ENCODE results near the gene SSH3.

SSH3 gene

GRCh38 chr11:67295846-67296245 lies 7.5 kb upstream of the SSH3 start:
- no peak for DNase-seq

DNA sequence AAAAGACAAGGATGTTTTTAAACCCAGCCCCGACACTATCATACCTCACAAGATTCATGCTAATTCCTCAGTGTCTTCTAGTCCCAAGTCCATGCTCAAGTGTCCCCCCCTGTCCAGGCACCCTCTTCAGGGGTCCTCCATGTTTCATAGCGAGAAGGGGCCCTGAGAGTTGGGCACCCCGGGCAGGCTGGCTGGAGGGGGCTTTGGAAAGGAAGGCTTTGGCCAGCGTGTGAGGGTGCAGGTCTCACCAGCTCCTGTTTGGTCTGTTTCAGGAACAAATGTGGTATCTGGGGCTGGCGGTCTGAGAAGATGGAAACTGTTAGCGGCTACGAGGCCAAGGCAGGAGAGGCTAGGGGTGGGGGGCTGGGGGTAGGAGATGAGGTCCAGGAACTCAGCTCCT lies 4.5 kb upstream of the SSH3 start:
- no peak for DNase-seq

GRCh38 chr11:67299471-67300191 lies 3.7 kb upstream of the SSH3 start:
- no peak for DNase-seq

GRCh38 chr11:67300256-67300755 lies 3.0 kb upstream of the SSH3 start:
- no peak for DNase-seq

GRCh38 chr11:67300756-67301312 lies 2.5 kb upstream of the SSH3 start:
- DNase-seq, result no peak

DNA sequence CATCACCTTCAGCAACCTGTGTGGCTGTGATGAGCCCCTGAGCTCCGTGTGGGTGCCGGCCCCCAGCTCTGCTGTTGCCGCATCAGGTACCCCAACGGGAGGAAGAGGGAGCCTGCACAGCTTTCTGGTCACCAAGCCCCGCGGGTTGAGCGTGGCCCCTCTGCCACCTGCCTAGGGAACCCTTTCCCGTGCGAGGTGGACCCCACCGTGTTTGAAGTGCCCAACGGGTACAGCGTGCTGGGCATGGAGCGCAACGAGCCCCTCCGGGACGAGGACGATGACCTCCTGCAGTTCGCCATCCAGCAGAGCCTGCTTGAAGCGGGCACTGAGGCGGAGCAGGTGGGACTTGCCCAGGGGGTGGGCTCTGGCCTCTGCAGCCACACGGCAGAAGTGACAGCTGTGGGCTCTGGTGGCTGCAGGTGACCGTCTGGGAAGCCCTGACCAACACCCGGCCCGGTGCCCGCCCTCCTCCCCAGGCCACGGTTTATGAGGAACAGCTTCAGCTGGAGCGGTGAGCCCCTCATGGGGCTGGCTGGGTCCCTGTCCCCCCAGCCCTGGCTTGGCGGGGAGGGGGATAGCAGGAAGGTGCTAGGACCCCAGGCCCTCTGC lies 1.9 kb upstream of the SSH3 start:
- DNase-seq, result no peak

DNA sequence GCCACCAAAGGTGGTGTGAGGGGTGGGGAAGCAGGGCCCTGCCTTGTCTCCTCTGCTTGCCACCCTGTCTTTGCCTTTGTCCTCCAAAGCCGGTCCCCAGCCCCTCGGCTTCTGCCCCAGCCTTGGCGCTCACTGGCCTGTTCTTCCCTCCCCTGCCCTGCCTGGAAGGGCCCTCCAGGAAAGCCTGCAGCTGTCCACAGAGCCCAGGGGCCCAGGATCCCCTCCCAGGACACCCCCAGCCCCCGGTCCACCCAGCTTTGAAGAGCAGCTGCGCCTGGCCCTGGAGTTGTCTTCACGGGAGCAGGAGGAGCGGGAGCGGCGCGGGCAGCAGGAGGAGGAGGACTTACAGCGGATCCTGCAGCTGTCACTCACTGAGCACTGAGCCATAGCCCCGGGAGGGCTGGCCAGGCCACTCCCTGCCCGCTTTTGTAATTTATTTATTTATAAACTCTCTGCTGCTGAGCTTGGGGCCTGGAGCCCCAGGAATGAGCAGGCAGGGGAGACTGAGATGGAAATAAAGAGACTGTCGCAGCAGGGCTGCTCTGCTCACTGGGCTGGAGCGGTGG lies 1.3 kb upstream of the SSH3 start:
- no peak for DNase-seq

DNA sequence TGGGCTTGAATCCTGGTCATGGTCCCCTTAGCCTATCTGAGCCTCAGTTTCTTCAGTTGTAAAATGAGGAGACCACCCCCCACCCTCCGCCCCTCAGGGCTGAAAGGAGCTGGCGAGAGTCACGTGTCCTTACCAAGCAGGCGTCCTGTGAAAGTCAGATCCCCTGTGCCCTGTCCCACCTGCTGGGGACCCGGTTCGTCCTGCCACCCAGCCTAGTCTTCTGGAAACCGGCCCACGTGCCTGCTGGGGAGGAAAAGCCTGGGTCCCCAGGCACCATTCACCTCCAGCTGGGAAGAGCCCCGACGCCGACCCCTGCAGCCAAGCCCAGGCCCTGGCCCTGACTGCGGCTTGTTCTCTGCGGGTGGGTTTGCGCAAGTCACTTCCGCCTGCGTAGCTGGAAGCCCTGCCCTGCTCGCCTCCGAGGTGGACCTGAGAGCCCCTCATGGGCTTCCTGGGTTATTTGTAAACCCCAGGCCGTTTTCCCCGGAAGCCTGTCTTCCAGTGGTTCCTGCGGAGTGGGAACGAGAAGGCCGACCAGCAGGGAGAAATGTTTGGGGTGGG lies 679 bp upstream of the SSH3 start:
- no peak for DNase-seq

GRCh38 chr11:67303835-67304411 lies 593 bp downstream of the SSH3 start:
- DNase-seq, result no peak

- DNase-seq, result no peak
Observed at GRCh38 chr11:67304511-67305113, 1.3 kb downstream of the SSH3 start.

DNA sequence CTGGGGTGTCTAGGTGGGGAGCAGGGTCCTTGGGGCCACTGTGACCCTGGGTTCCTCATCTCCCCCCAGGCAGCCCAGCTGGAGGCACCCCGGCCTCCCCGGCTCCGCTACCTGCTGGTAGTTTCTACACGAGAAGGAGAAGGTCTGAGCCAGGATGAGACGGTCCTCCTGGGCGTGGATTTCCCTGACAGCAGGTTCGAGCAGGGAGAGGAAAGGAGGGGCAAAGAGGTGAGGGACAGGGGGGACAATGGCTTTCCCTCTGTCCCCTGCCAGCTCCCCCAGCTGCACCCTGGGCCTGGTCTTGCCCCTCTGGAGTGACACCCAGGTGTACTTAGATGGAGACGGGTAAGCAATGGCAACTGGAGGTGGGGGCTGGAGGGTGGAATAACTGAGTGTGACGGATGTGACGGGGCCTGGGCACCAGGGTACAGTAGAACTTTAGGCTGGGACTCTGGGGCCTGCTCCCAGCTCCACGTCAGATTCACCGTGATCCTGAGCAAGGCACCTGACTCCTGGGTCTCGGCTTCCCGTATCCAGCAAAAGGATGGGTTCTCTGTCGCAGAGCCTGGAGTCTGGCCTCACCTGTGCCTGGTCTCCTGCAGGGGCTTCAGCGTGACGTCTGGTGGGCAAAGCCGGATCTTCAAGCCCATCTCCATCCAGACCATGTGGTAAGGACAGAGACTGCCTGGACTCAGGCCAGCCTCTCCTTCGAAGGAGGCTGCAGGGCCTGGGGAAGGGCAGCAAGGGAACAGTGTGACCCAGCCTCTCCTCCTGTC lies 3.6 kb downstream of the SSH3 start:
- DNase-seq, result no peak

GRCh38 chr11:67307545-67308001 lies 4.2 kb downstream of the SSH3 start:
- no peak for DNase-seq

DNA sequence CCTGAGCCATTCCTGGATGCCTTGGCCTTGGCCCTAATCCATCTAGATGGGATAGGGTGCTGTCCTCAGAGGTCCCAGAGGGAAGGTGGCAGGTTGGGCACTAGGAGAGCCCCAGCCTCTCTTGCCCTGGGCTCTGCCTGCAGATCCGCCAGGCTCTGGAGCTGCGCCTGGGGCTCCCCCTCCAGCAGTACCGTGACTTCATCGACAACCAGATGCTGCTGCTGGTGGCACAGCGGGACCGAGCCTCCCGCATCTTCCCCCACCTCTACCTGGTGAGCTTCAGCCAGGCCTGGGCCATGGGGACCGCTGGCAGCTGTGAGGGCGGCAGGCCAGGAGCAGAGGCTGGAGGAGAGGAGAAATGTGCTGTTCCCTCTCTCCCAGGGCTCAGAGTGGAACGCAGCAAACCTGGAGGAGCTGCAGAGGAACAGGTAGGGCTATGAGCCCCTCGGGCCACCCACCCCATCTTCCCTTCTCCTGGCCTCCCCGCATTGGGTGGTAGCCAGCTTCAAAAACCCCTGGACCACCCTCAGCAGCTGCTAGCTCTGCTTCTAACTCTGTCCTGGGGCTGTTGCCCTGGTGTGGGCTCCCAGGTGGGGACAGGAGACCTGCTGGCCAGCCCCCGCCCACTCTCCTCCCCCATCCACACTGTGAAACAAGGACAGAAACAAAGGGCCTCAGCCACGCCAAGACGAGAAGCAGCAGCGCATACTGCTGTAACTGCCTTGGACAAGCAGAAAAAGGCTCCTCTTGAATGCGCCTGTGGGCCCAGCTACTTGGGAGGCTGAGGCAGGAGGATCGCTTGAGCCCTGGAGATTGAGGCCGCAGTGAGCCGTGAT lies 4.9 kb downstream of the SSH3 start:
- DNase-seq, result no peak

DNA sequence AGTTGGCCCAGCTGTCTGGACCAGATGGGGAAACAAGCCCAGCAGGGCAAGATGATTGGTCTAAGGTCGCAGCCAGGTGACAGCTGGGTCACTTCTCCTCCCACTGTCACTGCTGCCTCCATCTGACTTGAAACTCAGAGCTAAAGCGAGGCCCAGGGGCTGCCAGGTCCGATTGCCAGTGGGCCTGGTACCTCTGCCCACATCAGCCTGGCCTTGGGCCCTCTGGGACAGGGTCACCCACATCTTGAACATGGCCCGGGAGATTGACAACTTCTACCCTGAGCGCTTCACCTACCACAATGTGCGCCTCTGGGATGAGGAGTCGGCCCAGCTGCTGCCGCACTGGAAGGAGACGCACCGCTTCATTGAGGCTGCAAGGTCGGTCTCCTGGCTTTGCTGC lies 5.8 kb downstream of the SSH3 start:
- no peak for DNase-seq

GRCh38 chr11:67309661-67310061 lies 6.3 kb downstream of the SSH3 start:
- DNase-seq, result no peak

DNA sequence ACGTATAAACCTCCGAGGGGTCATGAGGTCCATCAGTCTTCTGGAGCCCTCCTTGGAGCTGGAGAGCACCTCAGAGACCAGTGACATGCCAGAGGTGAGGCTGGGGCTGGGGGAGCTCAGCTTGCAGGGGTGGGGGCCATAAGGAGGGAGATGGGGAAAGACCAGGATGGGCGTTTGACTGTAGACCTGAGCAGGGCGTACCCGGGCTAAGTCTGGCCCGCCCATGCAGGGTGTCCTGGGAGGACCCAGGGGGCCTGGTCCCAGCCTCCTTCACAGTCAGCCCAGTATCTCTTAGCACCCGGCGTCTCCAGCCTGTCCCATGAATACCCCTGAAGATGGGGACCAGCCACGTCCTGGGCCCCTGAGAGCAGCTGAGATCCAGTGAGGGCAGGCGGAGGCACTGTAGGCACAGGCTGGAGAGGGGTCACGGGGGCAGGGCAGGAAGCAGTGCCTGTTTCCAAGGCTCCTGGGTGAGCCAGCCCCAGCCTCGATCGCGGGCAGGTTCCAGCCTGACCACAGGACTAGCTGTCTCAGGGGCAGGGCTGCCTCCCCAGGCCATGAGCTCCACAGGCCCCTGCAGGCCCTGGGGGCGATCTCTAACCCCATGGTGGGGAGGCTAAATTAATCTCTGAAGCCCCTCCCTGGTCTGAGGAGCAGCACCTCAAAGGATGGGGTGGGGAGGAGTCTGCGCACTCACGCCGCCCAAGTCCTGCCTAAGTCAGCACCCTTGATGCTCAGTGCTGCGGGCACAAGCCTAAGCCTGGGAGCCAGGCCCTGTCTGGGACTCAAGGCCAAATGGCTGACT lies 7.1 kb downstream of the SSH3 start:
- DNase-seq, result no peak

DNA sequence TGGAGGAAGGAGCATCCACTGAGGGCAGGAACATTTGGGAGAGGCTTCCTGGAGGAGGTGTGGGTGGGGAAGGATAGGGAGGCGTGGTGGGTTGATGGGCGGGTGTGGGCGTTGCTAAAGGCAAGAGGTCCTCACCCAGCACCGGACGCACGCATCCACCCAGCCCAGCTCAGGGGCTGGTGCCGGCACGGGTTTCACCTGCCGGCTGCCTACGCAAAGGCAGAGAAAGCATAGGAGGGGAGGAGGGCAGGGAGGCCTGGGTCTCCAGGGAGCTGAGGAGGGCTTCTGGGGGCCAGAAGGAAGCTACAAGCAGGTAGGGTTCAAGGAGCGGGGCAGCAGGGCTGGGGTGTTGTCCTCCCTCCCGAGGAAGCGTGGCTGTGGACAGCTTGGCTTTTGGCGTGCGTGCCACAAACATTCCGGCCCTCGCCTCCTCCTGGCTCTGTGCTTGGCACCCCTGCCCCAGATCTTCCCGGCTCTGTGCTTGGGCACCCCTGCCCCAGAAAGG lies 7.8 kb downstream of the SSH3 start:
- no peak for DNase-seq

DNA sequence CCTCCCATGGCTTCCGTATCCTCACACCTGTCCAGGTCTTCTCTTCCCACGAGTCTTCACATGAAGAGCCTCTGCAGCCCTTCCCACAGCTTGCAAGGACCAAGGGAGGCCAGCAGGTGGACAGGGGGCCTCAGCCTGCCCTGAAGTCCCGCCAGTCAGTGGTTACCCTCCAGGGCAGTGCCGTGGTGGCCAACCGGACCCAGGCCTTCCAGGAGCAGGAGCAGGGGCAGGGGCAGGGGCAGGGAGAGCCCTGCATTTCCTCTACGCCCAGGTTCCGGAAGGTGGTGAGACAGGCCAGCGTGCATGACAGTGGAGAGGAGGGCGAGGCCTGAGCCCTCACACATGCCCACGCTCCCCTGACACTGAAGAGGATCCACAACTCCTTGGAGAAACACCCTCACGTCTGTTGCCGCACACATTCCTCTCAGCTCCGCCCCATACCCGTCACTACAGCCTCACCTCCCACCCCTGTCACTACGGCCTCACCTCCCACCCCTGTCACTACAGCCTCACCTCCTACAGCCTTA lies 8.3 kb downstream of the SSH3 start:
- DNase-seq, result no peak

DNA sequence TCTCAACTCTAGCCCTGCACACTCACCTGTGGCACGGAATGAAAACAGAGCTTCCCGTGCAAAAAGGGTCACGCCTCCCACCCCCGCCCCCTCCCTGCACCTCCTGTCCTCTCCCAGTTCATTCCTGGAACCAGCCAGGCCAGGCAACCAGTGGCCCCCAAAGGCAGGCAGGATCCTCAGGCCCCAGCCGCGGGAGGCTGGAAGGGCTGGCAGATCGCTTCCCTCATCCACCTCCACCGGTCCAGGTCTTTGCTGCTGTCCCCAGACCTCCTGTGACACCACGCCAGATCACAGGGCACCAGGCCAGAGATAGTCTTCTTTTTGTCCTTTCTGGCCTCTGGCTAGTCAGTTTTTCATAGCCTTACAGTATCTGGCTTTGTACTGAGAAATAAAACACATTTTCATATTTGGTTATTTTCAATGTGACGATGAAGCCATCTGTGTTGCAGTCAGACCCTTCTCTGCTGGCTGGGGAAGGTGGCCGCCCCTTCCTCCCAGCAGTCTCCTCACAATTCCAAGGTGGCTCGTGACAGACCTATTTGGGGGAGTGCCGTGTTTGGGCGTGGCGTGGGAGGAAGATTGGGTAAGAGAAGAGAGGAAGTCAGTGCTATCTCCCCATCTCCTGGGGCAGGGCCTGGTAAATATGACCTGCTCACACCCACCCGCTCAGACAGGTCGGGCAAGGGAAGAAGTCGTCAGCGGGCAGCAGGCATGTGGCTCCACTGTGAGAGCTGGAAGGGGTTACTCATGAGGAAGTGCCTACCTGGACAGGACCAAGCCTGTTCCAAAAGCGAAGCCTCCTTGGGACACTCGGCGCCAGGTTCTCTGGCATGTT lies 9.1 kb downstream of the SSH3 start:
- DNase-seq, result peak; percentile 56

All from central memory CD4-positive, alpha-beta T cell (primary cell).